ENCODE measurements around the gene GIPR. TPM values are rescaled to one million over a fixed set of nuclear protein-coding genes. Genes with fewer than 3 reads are reported as not detected.

GIPR gene
- total and polyA plus RNA-seq, 2 of the 13 experiments (the other 11 are each of a cell fraction or from before 2014, with no cell fraction given) = 0.15 to 1.2 TPM

GRCh38 chr19:45730368-45731288 lies 62.6 kb downstream of the GIPR start, which contains the start of gene FBXO46 (continued):
- TF ChIP-seq BATF2 (CRISPR knock-in tag; IDR thresholded peaks at IDR 0.05) (no peak), ZNF142 (CRISPR knock-in tag; IDR thresholded peaks at IDR 0.05) (no peak), BRD4 (CRISPR knock-in tag; IDR thresholded peaks at IDR 0.05) (no peak), PREB (CRISPR knock-in tag; IDR thresholded peaks at IDR 0.05) (no peak), ARHGAP35 (CRISPR knock-in tag; IDR thresholded peaks at IDR 0.05; ENCODE audit: borderline replicate concordance) (no peak), ZKSCAN8 (CRISPR knock-in tag; IDR thresholded peaks at IDR 0.05; ENCODE audit: borderline replicate concordance) (no peak), ZNF839 (CRISPR knock-in tag; IDR thresholded peaks at IDR 0.05; ENCODE audit: borderline replicate concordance) (no peak), STAT6 (CRISPR knock-in tag; IDR thresholded peaks at IDR 0.05; ENCODE audit: borderline replicate concordance) (no peak), PHF21A (CRISPR knock-in tag; IDR thresholded peaks at IDR 0.05) (peak; percentile 70; the same call in 1 of the 2 replicates), ZNF230 (CRISPR knock-in tag; IDR thresholded peaks at IDR 0.05) (no peak), DMTF1 (CRISPR knock-in tag; IDR thresholded peaks at IDR 0.05) (no peak), ZNF589 (CRISPR knock-in tag; conservative IDR thresholded peaks at IDR 0.05) (peak; percentile 80; the same call in 1 of the 2 replicates), MYPOP (CRISPR knock-in tag; IDR thresholded peaks at IDR 0.05) (peak; percentile 51; the same call in 1 of the 2 replicates)
